NCI-H446 (cell line): ENCODE results near the gene MB.
"Not testable (repeated sequence)": the region's sequence is repeated elsewhere in the genome, so short reads cannot be mapped to it uniquely, and the experiment has no call there.

Source experiments
- DNase-seq, 2 experiments: peaks; one replicate each; lab custom pipeline; 2025; lab: John Stamatoyannopoulos, UW

MB gene

DNA sequence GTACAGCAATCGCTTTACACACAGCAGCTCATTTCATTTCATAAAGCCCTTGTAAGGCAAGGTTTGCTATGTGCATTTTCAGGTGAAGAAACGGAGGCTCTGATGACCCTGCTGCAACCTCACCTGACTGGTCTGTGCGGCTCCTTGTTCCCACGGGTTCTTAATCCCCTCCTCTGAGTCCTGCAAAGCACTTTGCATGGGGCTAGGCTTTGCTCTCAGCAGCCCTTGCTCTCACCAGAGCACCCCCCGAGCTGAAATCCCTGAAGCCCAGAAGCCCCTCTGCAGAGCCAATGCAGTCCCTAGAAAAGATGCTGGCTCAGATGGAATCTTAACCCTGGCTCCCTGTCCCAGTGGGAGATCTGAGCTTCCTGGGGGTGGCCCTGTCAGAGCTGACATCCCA is 20.1 kb upstream of the MB start:
- DNase-seq: no peak

DNA sequence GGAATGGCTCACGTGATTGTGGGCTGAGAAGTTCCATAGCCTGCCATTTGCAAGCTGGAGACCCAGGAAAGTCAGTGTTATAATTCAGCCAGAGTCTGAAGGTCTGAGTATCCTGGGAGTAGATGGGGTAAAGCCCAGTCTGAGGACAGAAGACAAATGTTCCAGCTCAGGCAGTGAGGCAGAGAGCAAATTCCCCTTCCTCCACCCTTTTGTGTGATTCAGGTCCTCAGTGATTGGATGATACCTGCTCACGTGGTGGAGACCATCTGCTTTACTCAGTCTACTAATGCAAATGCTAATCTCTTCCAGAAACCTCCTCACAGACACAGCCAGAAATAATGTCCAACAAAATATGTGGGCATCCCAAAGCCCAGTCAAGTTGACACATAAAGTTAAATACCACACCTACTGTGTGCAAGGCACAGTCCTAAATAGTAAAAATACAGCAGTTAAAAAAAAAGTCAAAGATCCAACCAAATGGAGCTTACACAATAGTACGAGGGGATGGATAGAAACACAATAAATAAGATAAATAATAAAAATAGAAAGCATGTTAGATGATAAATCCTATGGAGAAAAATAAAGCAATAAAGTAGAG is 17.9 kb upstream of the MB start:
- DNase-seq: peak in 1 of 2 experiments; percentile 10

DNA sequence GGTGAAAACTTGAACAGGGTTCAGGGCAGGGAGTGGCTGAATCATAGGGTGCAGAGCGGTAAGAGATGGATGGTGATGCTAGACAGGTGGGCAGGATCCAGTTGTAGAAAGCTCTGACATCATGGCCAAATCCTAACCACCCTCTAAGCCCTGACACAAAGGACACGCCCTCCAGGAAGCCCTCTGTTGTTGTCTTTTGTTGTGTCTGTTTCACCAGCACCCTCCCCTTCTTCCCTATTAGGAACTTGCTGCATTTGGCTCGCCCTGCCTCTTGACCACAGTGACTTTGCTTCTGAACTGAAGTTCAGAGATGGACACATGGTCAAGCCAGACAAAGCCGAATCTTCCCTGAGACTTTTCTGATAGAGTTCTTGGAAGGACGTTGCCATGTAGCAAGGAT is 16.9 kb upstream of the MB start:
- no peak for DNase-seq

DNA sequence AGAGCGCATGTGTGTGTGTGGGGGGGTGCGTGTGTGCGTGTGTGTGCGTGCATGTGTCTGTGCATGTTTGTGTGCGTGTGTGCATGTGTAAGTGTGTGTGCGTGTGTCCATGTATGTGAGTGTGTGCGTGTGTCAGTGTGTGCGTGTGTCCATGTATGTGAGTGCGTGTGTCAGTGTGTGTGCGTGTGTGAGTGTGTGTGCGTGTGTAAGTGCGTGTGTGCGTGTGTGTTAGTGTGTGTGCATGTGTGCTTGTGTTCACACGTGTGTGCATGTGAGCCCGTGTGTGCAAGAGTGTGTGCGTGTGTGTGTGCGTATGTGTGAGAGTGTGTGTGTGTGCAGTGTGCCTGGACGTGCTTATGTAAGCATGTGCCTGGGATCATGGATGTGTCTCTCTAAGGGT is 16.4 kb upstream of the MB start:
- no peak for DNase-seq

DNA sequence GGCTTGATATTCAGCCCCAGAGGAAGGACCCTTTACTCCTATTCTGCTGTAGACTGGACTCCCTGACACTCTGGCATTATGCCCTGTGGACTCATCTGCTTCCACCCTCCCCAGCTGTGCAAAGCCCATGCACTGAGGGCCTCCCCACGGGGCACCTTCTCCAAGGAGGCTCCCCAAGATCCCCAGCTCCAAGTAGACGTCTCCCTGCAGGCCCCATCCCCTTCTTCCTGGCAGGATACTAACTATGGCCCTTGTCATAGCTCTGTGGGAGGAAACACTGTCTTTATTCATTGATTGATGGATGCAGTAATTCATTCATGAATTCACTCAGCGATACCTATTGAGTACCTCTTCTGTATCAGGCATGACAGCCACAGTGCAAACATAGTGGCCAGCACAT is 15.8 kb upstream of the MB start:
- no peak for DNase-seq

DNA sequence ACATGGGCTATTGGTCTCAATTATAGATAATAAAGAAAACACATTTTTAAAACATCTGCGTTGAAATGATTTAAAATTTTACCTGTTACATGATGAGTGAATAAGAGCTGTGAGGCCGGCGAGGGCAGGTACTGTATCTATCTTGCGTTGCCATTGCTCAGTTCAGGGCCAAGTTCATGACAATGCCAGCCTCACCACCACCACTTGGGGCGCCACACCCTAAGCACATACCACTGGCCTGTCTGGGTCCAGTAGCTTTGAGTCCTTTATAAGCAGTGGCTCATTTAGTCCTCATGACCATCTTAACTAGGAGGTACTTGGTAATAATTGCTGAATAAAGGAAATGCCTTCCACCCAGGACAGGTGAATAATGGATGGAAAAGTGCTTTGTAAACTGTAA is 14.5 kb upstream of the MB start:
- no peak for DNase-seq

DNA sequence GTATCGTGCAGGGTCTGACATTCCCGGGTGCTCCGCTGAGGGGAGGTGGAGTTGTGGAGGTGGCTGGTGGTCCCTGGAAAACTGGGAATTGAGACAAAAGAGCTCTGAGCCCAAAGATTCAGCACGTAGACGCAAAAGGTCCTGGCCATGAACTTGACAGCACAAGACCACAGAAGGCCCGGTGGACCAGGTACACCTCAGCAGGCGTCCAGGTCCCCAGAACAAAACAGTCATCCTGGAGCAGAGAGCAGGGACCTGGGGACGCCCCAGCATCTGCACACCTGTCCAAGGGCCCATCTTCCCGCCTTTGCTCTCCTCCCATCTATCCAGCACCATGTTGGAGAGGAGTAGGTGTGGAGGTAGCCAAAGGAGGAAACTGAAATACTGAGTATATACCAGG is 13.8 kb upstream of the MB start:
- no peak for DNase-seq

DNA sequence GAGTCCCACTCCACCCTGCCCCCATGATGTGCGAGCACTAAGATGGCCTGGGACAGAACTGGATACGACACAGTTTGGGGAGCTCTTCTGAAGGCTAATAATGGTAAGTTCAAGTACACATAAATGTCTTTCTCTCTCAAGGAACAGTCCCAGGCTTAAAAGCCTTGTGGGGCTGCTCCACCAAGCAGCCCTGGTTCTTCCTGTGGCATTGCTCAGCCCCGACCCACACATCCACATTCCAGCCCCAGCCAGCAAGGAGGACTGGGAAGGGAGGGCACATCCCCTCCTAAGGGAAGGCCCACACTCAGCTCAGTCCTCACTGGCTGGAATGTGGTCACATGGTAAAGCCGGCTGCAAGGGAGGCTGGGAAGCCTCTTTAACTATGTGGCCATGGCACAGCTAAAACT is 13.3 kb upstream of the MB start:
- DNase-seq: no peak

DNA sequence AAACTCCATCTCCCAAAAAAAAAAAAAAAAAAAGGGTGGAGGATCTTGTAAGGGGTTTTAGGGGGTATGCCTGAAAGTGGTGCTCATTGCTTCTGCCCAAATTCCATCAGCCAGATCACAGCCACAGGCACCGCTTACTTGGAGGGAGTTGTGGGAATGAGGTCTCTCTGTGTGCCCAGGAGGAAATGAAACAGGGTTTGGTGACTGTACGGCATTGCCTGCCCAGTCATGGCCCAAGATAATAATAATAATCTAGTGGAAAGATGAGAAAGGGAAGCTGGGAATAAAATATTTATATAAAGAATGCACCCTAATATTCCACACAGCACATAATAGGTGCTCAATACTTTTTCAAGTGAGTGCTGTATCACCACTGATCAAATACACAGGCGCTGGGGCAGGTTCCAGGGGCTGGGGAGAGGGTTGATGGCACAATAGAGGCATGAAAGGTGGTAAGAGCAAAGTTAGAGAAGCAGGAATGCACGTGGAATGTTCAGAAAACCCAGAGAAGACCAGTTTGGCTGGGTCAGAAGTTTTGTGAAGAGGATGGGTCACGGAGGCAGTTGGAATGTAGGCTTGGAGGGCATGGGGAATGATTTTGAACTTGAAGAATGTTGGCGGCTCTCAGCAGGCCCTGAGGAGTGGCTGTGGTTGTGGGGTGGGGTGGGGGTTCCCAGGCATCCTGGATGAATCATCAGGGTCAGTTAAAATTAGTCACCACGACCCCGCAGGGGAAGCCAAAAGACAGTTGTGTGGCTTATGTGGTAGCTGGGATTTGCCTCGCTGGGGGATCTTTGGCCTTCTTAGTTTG is 12.5 kb upstream of the MB start:
- DNase-seq: no peak

DNA sequence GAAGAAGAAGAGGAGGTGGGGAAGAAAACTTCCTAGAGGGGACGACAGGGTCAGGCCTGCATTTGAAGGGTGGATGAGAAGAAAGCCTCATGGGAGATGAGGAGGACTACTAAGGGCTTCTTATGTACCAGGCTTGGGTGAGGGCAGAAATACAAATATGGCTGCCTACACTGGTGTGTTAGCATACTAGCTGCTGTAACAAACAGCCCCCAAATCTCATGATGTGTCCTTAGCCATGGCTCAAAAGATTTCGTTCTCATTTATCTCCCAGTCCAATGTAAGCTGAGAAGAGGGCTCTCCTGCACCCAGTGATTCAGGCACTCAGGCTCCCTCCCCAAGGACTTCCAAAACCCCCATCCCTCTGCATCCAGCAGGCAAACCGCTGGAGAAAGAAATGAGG is 11.6 kb upstream of the MB start:
- no peak for DNase-seq

DNA sequence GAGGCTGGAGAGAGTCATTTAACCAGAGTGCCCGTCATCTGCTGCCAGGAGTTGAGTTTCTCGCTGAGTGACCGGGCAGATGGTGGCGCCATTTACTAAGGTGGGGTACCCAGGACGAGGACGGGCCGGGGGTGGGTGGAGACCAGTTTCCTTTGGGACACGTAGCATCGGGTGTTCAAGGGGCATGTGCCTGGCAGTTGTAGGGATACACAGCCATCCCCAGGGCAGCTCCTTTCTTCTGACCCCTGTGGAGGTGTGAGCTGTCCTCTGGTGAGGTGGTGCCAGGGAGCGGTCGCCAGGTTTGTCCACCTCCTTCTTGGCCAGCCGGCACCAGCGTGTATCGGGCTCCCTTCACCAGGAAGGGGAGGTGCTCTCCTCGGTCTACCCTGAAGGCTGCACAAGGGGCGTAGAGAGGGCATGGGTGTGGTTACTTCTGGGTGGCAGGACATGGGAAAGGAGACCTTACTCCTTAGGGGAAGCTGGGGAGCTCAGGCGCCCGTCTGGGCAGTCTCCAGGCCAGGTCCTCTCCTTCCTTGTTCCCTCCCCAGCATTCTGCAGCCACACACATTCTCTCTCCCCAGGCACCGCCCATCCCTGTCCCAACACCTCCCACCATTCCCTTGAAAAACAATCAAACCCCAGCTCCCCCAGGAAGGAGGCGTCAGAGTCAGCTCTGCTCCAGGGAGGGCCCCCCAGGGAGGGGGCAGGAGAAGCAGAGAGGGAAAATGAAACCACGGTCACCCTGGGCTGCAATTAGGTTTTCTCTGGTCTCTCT is 10.3 kb upstream of the MB start:
- DNase-seq: peak; percentile 6 to 50

DNA sequence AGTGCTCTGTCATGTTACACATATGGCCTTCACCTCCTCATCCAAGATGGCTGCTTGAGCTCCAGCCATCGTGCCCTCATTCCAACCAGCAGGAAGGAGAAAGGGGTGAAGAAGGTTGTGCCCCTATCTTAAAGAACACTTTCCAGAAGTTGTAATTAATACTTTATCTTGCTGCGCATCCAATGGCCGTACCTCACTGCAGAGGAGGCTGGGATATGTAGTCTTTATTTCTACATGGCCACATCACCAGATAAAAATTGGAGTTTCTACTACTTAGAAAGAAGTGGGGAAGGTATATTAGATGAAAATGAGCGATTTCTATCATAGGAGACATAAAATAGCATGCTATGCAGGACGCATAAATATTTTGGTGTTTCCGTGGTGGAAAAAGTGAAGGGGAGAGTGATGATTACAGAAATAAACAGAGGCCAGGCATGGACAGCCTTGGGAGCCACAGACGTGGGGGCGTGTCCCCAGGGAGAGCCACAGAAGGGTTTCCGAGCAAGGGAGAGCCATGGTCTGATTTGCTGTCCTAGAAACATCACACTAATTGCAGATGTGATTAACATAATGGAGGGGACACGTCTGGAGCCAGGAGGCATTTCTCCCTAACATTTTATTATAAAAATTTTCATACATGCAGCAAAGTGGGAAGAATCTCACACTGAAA is 8.8 kb upstream of the MB start:
- DNase-seq: no peak

DNA sequence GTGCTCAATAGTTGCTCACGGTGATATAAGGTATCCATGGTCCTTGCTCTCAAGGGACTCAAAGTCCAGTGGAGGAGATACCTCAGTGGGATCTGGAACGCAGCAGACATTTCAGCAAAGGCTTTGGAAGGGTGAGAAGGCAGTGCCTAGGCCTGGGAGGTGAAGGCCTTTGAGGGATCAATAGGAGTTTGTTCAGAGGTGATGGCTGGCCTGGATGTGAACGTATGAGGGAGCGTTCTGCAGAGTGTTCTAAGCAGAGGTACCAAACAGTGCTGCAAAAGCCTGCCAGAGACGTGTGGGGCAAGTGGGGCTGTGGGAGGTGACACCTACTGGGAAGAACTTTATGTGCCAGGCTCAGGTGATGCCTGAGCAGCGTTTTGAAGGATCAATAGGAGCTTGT is 7.4 kb upstream of the MB start:
- DNase-seq: no peak

DNA sequence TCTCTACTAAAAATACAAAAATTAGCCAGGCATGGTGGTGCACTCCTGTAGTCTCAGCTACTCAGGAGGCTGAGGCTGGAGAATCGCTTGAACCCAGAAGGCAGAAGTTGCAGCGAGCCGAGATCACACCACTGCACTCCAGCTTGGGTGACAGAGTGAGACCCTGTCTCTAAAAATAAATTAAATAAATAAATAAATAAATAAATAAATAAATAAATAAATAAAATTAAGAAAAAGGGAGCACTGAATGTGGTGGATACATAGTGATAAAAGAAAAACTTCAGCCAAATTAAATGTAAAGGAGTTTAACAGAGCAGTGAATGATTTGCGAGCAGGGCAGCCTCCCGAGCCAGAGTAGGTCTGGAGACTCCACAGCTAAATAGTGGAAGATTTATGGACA is 6.8 kb upstream of the MB start:
- not testable (repeated sequence) for DNase-seq

DNA sequence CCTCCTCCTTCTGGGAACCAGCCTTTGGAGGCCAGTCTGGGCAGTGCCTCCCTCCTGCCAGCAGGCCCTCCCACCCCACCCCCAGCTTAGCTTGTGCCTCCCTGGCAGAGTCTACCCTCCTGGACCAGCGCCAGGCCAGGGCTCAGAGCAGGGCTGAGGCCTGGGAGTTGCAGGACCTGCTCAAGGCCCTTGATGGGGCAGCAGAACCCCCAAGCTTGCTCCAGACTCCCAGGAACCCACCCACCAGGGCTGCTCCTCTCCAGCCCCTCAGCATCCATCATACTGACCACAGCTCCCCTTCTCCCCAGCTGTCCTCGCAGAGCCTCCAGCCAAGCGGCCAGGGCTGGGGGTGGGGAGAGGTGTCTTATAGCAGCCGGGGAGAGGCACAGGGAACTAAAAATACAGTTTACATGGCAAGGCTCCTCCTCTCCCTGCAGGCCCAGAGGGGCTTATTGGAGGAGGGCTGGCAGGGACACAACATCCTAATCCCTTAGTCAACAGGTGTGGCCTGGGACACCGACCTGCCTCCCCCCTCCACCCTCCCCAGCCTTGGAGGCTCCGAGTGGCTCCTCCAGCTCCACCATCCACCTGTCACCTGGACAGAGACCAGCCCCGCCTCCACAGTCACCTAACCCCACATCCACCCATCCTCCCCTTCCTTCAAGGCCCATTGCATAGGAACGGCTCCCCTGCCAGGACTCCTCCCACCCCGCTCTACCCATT is 5.2 kb upstream of the MB start:
- peak; percentile 27 to 62 for DNase-seq

DNA sequence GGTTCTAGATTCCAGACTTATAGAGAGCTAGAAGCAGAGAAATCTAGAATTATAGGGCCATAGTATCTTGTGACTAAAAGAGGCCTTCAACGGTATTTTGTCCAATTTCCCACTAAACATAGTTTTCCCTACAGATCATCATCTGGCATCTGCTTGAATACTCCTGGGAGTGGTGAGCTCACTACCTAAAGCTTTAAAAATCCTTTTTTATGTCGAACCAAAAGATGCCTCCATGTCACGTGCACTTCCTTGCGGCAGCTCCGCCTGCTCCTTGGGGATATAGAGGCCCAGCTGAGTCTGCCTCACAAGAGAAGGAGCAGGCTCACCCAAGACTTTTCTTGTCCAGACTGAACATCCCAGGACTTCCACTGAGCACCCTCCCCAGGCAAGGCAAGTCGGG is 4.3 kb upstream of the MB start:
- DNase-seq: no peak

DNA sequence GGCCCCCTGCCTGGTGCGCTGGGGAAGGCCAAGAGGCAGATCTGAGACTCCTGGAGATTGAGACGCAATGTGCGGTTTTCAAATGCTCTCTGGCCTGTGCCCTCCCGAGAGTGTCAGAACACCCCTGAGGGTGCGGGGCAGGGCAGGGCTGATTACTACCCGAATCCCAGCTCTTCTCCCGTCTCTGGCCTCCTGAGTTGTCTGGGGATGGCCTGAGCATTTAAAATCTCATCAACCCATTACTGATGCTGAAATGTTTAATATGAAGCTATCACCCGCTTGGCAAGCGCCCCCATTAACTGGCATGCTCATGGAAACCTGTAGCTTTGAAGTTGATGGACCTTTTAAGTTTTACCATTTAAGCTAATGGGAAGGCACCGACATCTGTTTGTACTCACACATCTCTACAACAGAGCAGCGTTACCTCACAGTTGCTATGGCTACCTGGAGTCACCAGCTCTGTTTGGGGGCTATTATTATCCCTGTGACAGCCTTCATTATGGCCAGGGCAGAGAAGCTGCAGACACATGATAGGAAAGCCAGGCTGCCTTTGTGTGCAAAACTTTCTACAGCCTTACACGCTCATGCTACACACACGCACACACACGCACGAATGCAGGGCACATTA is 3.6 kb upstream of the MB start:
- no peak for DNase-seq

DNA sequence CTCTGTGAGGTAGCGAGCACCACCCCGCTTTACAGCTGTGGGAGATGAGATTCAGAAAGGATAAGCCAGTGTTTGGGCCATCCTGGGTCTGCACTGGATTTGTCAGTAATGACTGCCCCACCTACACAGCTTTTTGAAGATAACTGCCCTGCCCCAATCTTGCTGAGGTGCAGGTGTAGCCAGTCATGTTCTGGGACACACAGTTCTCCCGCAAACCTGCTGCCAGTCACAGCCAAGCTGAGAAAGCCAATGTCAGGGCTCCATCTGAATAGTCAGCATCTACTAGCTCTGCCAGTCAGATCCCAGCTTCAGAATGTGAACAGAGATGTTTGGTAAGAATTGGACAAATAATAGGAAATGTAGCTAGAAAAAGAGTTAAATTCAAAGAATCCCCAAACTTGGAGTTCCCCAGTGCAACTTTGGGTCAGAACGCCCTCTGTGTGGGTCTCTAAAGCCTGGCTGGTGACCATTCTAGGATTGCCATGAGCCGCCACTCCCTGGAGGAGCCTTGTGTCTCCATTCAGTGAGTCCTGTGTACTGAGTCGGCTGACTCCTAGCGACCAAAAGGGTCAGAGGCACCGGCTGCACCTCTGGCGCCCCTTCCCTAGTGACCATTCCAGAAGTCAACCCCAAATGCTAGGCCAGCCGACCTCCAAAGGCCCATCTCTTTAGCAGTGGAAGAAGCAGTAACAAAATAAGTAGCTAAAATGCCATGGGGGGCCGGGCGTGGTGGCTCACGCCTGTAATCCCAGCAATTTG is 2.4 kb upstream of the MB start:
- no peak for DNase-seq

DNA sequence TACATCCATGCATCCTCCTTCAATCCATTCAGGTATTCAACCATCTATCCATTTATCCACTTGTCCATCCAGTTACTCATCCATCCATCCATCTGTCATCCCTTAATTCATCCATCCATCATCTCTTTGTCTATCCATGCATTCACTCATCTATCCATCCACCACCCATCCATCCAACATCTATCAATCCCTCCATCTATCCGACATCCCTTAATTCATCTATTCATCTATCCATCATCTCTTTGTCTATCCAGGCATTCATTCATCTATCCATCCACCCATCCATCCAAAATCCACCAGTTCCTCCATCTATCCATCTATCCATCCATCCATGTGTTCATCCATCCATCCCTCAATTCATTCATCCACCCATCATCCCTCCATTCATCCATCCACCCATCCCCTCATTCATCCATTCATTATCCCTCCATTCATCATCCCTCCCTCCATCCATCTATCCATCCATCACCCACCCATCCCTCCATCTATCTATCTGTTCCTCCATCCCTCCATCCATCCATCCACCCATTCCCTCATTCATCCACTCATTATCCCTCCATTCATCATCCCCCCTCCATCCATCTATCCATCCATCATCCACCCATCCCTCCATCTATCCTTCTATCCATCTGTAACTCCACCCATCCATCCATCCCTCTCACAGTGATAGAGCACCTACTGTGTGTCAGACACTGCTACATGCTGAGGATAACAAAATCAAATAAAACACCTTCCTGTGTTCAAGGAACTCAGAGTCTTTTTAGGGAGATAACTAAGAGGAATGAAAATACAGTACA is 1.5 kb upstream of the MB start:
- no peak for DNase-seq

DNA sequence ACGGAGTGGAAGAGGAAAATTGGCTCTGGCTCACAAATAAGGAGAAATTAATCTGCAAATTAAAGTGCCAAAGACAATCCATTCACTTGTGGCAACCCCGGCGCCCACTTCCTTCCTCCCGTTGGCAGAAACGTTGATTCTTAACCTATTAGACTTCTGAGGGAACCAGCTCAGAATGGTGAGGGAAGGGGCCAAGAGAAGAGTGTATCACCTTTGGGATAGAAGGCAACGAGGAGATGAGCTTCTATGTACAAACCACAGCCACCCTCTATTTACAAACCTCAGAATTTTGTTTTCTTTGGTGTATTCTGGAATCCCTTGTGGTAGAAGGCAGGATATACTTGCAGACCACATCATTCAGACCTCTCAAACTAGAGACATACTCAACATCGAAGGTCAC is 1.1 kb downstream of the MB start:
- no peak for DNase-seq
